HepG2 (cell line): ENCODE results near the gene HOXB4. TPM values are rescaled to one million over a fixed set of nuclear protein-coding genes. Genes with fewer than 3 reads are reported as not detected.

Source experiments
- ATAC-seq: fragments of 200-7000 bp; cut with Tn5 transposase; 3 replicates; pipeline ENCODE4 v1.9.1; 2020; ENCODE audit warnings: mild to moderate bottlenecking, moderate library complexity
- BruUV-seq: library from RNA; stranded (reverse); fragments of 400-500 nt; replicated peaks from 2 replicates; lab custom pipeline; 2021; lab: Mats Ljungman, UMichigan
- CTCF ChIA-PET: fragments of 300-600 bp; formaldehyde crosslinking; extraction: SDS; loops from one replicate; lab custom pipeline; 2021; ENCODE audit warnings: low total read pairs, inconsistent platforms, low intra/inter-chr PET ratio; lab: Yijun Ruan, JAX
- POLR2A ChIA-PET: fragments of 350-600 bp; sonication (Branson Sonifier 250); formaldehyde crosslinking; loops from one replicate; lab custom pipeline; 2020; ENCODE audit warnings: antibody characterized with exemption, inconsistent platforms; lab: Yijun Ruan, JAX
- DNase-seq: peaks from one replicate; pipeline ENCODE4 v3.0.0-alpha.2; 2015; ENCODE audit warnings: low spot score
- FAIRE-seq: peaks from 3 replicates; lab custom pipeline; 2011; peaks lifted over from hg19 to GRCh38; lab: Jason Lieb, UNC
- H2AFZ ChIP-seq: one replicate; pipeline ENCODE4 v1.6.1; 2011; ENCODE audit warnings: low read length, inconsistent platforms
- H3K27ac ChIP-seq: fragments of 300-600 bp; 3 replicates; pipeline ENCODE4 v1.8.0; 2011; ENCODE audit warnings: mixed run types, mild to moderate bottlenecking, mixed read lengths, low read length, inconsistent platforms; ENCODE audit not compliant: insufficient read depth; ENCODE audit errors: extremely low read length
- H3K27me3 ChIP-seq, 2 experiments: fragments of 200-600 bp in 1 of 2; 2 replicates in 1 of 2; 3 replicates in 1 of 2; pipeline versions ENCODE4 v1.6.0 to v1.8.0; 2011; ENCODE audit warnings: low read length in 2 of 2, mild to moderate bottlenecking in 2 of 2, moderate library complexity in 2 of 2, inconsistent platforms in 1 of 2; ENCODE audit not compliant: insufficient read depth in 2 of 2, control insufficient read depth in 1 of 2
- H3K36me3 ChIP-seq, 2 experiments: fragments of 200-600 bp in 1 of 2; replicated peaks in 1 of 2; 2 replicates in 1 of 2; 3 replicates in 1 of 2; pipeline versions ENCODE4 v1.5.1 to v1.8.0; 2011; ENCODE audit warnings: low read length in 2 of 2, inconsistent platforms in 1 of 2; ENCODE audit not compliant: insufficient read depth in 2 of 2, control insufficient read depth in 1 of 2
- H3K4me1 ChIP-seq: 2 replicates; pipeline ENCODE4 v1.5.1; 2012; ENCODE audit warnings: low read length, inconsistent platforms; ENCODE audit not compliant: insufficient read depth
- H3K4me2 ChIP-seq: 2 replicates; pipeline ENCODE4 v1.6.0; 2011; ENCODE audit warnings: low read depth, low read length, inconsistent platforms
- H3K4me3 ChIP-seq, 3 experiments: fragments of 200-600 bp in 1 of 3; sonication (generic), shearing (Covaris generic) in 1 of 3; replicated peaks in 1 of 3; 2 replicates each; pipeline ENCODE4 v1.5.1; 2011 to 2016; ENCODE audit warnings: low read length in 3 of 3, inconsistent platforms in 2 of 3, low read depth in 2 of 3, mild to moderate bottlenecking in 2 of 3, control low read depth in 1 of 3, mixed read lengths in 1 of 3; ENCODE audit not compliant: insufficient read depth in 1 of 3
- H3K79me2 ChIP-seq: one replicate; pipeline ENCODE4 v1.6.1; 2011; ENCODE audit warnings: low read length, inconsistent platforms; ENCODE audit not compliant: insufficient read depth
- H3K9ac ChIP-seq: 2 replicates; pipeline ENCODE4 v1.6.0; 2011; ENCODE audit warnings: mild to moderate bottlenecking, low read depth, low read length, inconsistent platforms; ENCODE audit not compliant: insufficient read depth
- H3K9me3 ChIP-seq: 2 replicates; pipeline ENCODE4 v1.5.1; 2012; ENCODE audit warnings: mild to moderate bottlenecking, low read length
- H4K20me1 ChIP-seq: 2 replicates; pipeline ENCODE4 v1.6.0; 2011; ENCODE audit warnings: inconsistent platforms, mild to moderate bottlenecking, low read length, moderate library complexity; ENCODE audit not compliant: insufficient read depth
- HIVEP1 ChIP-seq: sonication (generic); formaldehyde crosslinking; IDR thresholded peaks from 2 replicates; pipeline ENCODE4 v1.4.0; 2020; ENCODE audit warnings: mild to moderate bottlenecking, missing genetic modification reagents
- HMGXB4 ChIP-seq, 2 experiments: sonication (generic) in 1 of 2; formaldehyde crosslinking in 1 of 2; IDR thresholded peaks; 2 replicates each; pipeline versions ENCODE4 v1.4.0 to v1.6.1; 2018 to 2020; ENCODE audit warnings: missing genetic modification reagents in 2 of 2, borderline replicate concordance in 1 of 2, low read depth in 1 of 2, mild to moderate bottlenecking in 1 of 2, missing biosample characterization in 1 of 2
- HOXA3 ChIP-seq: sonication (generic); formaldehyde crosslinking; IDR thresholded peaks from 2 replicates; pipeline ENCODE4 v1.5.0; 2020; ENCODE audit warnings: missing genetic modification reagents
- KDM1A ChIP-seq: IDR thresholded peaks from 2 replicates; pipeline ENCODE4 v1.6.1; 2016; ENCODE audit warnings: missing compliant biosample characterization
- ZBTB39 ChIP-seq: sonication (generic); formaldehyde crosslinking; IDR thresholded peaks from 2 replicates; pipeline ENCODE4 v1.5.0; 2020; ENCODE audit warnings: missing genetic modification reagents
- ZNF260 ChIP-seq: sonication (generic); formaldehyde crosslinking; IDR thresholded peaks from 2 replicates; pipeline ENCODE4 v1.4.0; 2020; ENCODE audit warnings: missing genetic modification reagents, low read depth, mild to moderate bottlenecking, borderline replicate concordance
- ZNF34 ChIP-seq: sonication (generic); formaldehyde crosslinking; IDR thresholded peaks from 2 replicates; pipeline ENCODE4 v1.4.0; 2020; ENCODE audit warnings: mild to moderate bottlenecking, missing genetic modification reagents, borderline replicate concordance
- ZNF883 ChIP-seq: sonication (generic); formaldehyde crosslinking; IDR thresholded peaks from 2 replicates; pipeline ENCODE4 v1.5.1; 2020; ENCODE audit warnings: mild to moderate bottlenecking, missing genetic modification reagents; ENCODE audit errors: not compliant biosample characterization
- ZUFSP ChIP-seq: sonication (generic); formaldehyde crosslinking; IDR thresholded peaks from 2 replicates; pipeline ENCODE4 v1.9.0; 2021; ENCODE audit warnings: missing genetic modification reagents, mild to moderate bottlenecking, borderline replicate concordance
- WGBS: methylation state at CpG from one replicate; pipeline ENCODE4 v1.1.6; 2017; ENCODE audit warnings: low lambda C conversion rate; 5-methylcytosine and 5-hydroxymethylcytosine counted together
- in situ Hi-C: cut with HindIII; loops from 2 replicates; pipeline ENCODE4 v1.10.0; 2017; ENCODE audit warnings: low pct_unique_long_range_greater_than_20kb; ENCODE audit not compliant: extremely low pct_ligation_motif_present
- intact Hi-C: fragments of 100-400 bp; cut with micrococcal nuclease; formaldehyde crosslinking; loops from one replicate; pipeline ENCODE4 v1.10.0; 2022; ENCODE audit not compliant: unreplicated experiment
- polyA plus RNA-seq, 8 experiments: library from polyadenylated mRNA; depleted of rRNA in 3 of 8; stranded (reverse) in 7 of 8; unstranded in 1 of 8; fragments of >200 nt; fragmentation: Illumina TruSeq in 4 of 8; extraction: Trizol in 4 of 8; gene quantifications; 2 replicates each; pipeline versions ENCODE4 v1.2.1 to v1.2.3, GENCODE V29; 2011 to 2016; ENCODE audit warnings: low read depth in 4 of 8, missing spikeins in 1 of 8, mixed read lengths in 1 of 8; ENCODE audit not compliant: insufficient read depth in 1 of 8
- total RNA-seq, 5 experiments: library from RNA; depleted of rRNA; stranded (reverse); fragments of >200 nt; fragmentation: Illumina TruSeq; extraction: Trizol; gene quantifications; 2 replicates each; pipeline ENCODE4 v1.2.3, GENCODE V29; 2016; ENCODE audit warnings: low read depth in 1 of 5

HOXB4 gene
- total and polyA plus RNA-seq, 2 of the 13 experiments (the other 11 are each of a cell fraction or from before 2014, with no cell fraction given), result not detected

- intact Hi-C loops (no loop called here), in situ Hi-C loops (no loop called here)
- TF ChIP-seq ZNF34 (CRISPR knock-in tag), result no peak
- no peak for TF ChIP-seq ZBTB39
- TF ChIP-seq ZNF883 (CRISPR knock-in tag), result no peak
- TF ChIP-seq ZUFSP, result no peak
- TF ChIP-seq HIVEP1 (CRISPR knock-in tag), result no peak
- TF ChIP-seq KDM1A (CRISPR knock-in tag), result no peak
- no peak for TF ChIP-seq ZNF260 (CRISPR knock-in tag)
- no peak for TF ChIP-seq HMGXB4 (CRISPR knock-in tag; IDR thresholded peaks at IDR 0.05; ENCODE audit: borderline replicate concordance in 1 of 2, low read depth in 1 of 2)
- no peak for TF ChIP-seq HOXA3 (CRISPR knock-in tag)
- Histone ChIP-seq H3K9me3 (no peaks in the 10 kb centered on the region), H2AFZ (no peak overlapping the region), H3K79me2 (no peaks in the 10 kb centered on the region), H3K9ac (no peak overlapping the region), H3K4me1 (peaks cover 7% of the 10 kb centered on the region; the same call in 1 of the 2 replicates), H3K27me3 (peaks cover 33 to 95% of the 10 kb centered on the region in 2 experiments), H3K4me3 (no peak overlapping the region), H3K36me3 (no peaks in the 10 kb centered on the region), H3K4me2 (no peak overlapping the region), H3K27ac (no peak overlapping the region), H4K20me1 (peaks cover 4% of the 10 kb centered on the region; the same call in 1 of the 2 replicates)
- FAIRE-seq (no peak), ATAC-seq (no peak), DNase-seq (no peak)
- CTCF ChIA-PET, result no interaction called here
- POLR2A ChIA-PET, result no interaction called here
- no TSS peak for BruUV-seq
- 4% methylated on average over 3 of the region's 3 CpGs for WGBS
Observed at GRCh38 chr17:48583708-48584222, 5.6 kb upstream of the HOXB4 start.
